DMS53 (cell line): ENCODE data around the gene CLIC3.

Experiments
- DNase-seq: peaks from one replicate; lab custom pipeline; 2025; lab: John Stamatoyannopoulos, UW

CLIC3 gene

DNA sequence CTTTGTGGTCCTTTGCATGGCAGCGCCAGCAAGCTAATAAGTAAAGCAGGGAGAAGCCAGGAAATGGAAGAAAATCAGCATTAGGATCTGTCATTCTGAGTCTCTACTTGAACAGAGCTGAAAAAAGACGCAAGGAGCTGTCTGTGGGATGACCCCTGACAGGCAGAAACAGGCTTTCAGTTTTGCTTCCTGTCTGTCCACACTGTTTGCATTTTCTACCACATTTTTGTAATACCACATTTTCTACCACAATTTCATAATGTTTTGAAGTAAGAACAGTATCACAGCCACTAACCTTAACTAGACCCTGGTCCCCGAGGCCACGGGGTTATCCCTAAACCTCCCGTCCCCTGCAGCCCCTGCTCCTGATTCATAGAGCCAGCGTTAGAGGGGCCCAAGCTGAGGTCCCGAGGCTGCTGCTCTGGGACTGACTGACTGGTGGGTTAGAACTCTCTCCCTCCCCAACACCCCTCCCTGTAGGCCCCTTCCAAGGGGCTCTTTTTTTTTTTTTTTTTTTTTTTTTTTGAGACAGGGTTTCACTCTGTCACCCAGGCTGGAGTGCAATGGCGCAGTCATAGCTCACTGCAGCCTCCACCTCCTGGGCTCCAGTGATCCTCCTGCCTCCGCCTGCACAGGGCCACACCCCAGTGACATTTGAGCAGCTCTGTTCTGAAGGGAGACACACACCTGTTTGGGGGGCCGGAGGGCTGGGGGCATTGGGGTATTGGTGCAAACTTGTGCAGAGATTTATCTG lies 4.0 kb upstream of the CLIC3 start:
- DNase-seq, result no peak

DNA sequence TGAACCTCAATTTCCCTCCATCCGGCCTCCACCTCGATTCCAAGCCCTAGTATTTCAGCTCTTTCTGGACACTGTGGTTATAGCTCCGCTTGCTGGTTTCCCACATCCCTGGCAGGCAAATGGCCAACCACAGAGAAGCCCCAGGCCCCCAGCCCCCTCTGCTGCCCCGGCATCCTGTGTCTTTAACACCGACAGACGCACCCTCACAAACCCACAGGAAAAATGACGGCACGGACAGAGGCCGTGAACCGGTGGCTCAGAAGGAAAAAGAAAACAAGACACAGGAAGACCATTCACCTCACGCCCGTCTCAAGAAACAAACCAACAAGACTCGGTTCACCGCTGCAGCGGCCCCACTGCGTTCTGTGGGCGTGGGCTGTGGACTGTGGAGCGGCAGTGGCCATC lies 1.5 kb upstream of the CLIC3 start:
- DNase-seq, result no peak

DNA sequence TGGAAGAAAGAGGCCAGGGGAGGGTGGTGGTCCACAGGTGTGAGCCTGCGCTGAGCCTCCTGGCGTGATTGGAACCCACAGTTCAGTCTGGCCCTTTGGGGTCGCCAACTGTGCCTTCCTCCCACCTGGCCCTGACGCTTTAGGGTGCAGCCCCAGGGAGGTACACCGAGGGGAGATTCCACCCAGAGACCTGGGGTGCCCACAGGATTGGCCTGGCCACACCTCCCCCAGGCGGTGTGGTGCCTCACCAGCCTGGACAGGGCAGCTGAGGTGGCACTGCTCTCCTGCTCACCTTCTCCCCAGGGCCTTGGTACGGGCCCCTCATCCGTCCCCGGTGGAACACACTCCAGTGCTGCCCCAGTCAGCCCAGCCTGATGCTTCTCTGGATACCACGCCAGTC lies 1.0 kb upstream of the CLIC3 start:
- no peak for DNase-seq

DNA sequence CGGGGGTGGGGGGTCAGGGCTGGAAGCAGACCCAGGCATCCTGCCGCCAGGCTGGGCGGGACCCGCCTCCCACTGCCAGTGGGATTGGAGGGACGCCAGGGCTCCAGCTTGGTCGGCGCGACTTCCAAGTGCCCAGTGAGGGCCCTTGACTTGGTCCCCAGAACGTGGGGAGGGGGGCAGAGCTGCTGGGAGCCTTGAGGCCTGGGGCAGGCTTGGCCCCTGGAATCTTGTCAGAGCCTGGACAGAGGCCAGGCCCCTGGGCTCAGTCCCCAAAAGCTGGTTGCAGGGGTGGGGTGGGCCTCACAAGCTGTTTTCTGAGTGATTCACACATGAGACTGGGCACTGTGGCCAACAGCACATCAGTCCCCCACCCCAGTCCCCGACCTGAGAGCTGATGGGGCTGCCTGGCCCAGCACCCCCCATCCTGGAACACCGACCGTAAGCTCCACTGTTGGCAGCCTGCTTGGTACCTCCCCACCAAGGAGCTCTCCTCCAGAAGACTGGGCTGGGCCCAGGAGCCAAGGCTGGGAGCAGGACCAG lies 526 bp downstream of the CLIC3 start:
- peak; percentile 53 for DNase-seq

DNA sequence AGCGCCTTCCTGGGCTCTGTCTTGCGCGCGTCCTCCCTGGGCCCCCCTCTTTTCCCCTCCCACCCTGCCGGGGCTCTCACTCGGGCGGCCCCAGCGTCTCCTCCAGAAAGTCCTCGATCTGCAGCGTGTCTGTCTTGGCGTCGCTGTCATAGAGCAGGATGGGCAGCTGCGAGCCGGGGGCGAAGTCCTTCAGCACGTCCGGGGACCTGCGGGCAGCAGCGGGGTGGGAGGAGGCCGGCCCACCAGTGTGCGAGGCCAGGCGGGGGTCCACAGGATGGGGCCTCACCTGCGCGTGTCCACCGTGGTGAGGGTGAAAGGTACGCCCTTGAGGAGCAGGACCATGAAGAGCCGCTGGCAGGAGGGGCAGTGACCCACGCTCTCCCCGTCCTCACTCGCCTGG lies 1.0 kb downstream of the CLIC3 start:
- peak; percentile 66 for DNase-seq

DNA sequence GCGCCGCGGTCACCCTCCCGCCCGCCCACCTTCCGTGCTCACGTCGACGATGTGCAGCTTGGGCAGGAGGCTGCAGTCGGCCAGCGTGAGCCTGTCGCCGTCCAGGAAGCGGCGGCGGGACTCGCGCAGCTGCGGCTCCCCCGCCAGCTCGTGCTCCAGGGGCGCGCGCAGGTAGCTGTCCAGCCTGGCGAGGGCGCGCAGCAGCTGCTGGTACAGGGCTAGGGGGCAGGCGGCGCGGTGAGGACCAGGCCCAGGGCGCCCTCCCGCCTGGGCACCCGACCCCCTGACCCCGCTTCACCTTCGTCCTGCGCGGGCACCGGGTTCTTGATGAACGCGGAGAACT lies 1.5 kb downstream of the CLIC3 start:
- DNase-seq, result peak; percentile 82

DNA sequence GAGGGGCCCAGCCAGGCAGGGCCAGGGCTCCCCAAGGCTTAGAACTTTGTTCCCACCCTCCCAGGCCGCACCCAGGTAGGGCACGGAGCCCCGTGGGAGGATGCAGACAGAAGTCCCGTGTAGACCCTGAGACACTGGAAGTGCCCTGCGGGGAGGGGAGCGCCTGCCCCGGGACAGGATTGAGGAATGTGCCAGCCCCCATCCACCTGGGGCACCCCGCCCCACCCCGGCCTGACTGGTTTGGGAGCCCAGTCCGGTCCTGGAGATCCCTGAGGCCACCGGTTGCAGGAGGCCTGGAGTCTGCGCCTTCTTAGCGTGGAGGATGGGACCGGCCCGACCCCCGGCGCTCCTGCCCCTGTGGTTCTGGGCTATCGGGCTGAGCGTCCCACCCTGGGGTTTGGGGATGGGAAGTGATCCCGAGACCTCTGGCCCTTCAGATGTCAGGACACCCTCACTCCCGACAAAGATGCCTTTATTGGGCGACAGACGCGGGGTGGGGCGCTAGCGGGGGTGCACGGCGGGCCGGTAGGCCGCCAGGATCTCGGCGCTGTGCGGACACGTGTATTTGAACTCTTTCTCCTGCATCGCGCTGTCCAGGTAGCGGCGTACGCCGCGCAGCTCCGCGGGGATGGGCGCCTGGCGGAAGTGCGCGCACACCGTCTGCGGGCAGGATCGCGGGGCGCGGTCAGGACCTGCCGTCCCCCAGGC lies 2.0 kb downstream of the CLIC3 start:
- DNase-seq, result no peak

DNA sequence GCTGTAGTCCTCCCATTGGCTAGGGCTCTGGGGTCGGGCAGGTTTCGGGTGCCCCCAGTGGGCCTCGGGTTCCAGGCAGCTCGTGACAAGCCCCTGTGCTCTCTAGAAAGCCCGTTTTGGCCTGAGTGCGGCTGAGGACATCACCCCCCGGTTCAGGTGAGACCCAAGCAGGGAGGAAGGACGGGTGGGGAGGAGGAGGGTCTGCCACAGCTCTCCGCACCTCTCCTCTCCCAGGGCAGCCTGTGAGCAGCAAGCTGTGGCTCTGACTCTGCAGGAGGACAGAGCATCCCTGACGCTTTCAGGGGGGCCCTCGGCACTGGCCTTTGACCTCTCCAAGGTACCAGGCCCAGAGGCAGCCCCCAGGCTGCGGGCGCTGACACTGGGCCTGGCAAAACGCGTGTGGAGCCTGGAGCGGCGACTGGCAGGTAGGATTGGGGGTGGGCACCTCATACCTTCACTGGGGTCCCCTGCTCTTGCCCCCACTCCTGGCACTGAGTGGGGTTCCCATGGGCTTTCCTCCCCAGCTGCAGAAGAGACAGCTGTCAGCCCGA lies 3.5 kb downstream of the CLIC3 start:
- DNase-seq, result no peak

DNA sequence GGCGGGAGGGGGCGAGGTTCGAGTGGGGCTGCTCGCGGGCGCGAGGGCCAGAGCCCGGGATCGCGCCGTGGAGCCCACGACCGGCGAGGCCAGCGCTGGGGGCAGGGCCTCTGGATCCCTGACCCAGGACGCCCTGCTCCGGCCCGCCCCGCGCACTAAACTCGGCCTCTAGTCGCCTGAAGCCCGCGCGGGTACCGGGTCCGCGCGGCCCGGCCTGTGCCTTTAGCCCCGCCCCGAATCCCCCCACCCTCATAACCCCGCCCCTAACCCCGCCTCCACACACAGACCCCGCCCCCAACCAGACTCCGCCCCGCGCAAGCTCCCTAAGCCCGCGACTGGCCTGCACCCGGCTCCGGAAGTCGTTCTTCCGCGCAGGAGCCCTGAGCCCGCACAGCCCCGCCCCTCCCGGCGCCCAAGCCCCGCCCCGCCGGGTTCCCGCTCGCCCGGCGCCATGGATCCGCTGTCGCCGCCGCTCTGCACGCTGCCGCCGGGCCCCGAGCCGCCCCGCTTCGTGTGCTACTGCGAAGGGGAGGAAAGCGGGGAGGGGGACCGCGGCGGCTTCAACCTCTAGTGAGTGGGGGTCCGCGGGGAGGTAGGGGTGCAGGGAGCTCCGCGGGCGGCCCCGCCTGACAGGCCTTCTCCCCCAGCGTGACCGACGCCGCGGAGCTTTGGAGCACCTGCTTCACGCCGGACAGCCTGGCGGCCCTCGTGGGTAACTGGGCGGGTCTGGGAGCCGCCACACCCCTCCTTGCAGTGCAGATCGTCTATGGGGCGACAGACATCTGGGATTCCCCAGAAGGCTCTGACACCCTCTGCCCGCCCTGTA lies 4.2 kb downstream of the CLIC3 start, which contains the start of gene PAXX:
PAXX (plus strand) TSS at position 430 of the 826 bp plus-strand sequence; CDS start at position 452, 22 bp downstream.
- peak; percentile 95 for DNase-seq

DNA sequence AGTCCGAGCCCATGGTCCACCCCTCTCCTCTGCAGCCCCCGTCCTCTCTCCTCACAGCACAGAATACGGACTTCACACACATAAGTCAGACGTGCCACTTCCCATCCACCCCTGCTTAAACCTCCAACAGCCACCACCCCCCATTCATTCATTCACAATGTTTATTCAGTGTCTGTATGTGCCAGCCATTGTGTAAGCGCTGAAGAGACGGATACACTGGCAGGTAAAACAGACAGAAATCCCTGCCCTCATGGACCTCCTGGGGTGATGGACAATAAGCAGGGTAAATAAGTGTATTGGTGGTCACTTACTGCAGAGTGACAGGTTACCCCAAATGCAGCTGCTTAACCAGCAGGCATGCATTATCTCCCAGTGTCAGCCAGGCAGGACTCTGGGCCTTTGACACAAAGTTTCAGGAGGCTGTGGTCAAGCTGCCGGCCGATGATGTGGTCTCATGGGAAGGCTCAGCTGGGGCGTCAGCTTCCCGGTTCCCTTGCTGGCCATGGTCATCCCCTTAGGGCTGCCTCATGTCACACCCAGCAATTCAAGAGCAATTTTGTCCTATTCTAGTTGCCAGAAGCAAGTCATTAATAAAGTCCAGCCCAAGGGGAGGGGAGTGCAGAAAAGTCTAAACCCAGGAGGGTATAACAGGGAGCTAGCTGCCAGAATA lies 6.0 kb downstream of the CLIC3 start:
- no peak for DNase-seq

DNA sequence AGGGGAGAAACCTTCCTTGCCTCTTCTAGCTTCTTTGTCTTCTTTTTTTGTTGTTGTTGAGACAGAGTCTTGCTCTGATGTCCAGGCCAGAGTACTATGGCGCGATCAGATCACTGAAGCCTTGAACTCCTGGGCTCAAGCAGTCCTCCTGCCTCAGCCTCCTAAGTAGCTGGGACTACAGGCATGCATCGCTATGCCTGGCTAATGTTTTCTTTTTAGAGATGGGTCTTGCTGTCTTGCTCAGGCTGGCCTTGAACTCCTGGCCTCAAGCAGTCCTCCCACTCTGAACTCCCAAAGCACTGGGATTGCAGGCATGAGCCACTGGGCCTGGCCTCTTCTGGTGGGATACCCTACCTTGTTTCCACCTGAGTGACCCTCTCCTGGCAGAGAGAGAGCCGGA lies 7.5 kb downstream of the CLIC3 start:
- DNase-seq, result no peak

DNA sequence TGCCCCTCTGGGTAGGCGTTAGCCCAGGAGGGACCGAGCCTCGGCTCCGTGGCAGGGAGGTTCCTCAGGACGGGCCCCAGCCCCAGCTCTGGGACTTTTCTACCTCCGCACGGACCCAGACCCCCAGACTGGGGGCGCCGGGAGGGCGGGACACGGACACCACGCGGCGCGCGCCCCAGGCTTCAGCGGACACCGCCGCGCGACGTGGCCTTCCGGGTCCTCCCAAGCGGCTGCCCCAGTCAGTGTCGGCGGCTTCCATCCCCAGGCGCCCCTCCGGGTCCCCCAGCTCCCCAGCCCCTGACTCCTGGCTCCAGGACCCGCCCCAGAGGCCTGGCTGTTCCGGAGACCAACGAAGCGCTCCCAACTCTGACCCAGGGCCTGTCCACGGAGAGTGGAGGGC lies 10.5 kb downstream of the CLIC3 start:
- DNase-seq, result no peak

DNA sequence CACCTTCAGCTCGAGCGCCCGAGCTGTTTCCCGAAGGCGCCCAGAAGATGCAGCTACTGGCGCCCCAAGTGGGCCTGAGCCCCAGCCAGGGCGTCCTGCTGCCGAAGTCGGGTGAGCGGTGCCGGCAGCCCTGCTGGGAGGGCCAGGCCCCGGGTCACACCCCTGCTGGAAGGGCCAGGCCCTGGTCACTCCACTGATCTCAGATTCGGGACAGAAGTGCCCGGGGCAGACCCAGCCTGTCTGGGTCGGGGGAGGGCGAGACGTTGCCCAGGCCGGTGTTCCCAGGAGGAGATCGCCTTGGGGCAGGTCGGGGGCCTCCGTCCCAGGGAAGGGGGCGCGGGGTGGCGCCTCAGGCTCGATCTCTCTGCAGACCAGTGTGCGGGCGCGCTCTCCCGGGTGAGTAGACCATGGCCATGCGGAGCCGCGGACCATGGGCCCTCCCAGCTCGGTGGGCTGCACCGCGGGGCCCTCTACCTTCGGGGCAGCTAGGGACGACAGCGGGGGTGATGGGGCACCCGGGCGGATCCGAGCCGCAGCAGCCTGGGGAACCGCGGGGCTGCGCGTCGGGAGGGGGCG lies 11.3 kb downstream of the CLIC3 start:
- no peak for DNase-seq

DNA sequence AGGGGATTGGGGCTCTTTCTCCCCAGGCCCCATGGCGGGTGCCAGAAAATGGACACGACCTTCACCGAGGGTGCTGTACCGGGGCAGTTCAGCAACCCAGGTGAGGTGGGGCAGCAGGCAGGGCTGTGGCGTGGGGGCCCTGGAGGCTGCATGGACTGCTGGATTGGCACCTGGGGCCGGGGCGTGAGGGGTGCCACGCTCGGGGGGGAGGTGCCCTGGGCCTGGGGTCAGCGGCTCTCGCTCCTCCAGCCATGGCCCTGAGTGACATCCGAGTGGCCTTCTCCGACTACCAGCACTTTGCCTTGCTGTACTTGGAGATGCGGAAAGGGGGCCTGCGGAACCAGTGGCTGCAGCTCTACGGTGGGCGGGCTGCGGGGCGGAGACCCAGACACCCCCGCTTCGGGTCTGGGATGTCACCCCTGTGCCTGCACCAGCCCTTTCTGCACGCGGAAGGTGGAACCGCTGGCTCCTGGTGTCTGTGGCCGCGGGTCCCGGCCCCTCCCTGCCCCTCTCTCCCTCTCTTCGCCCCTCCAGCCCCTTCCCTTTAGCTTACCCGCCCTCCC lies 11.8 kb downstream of the CLIC3 start:
- no peak for DNase-seq

DNA sequence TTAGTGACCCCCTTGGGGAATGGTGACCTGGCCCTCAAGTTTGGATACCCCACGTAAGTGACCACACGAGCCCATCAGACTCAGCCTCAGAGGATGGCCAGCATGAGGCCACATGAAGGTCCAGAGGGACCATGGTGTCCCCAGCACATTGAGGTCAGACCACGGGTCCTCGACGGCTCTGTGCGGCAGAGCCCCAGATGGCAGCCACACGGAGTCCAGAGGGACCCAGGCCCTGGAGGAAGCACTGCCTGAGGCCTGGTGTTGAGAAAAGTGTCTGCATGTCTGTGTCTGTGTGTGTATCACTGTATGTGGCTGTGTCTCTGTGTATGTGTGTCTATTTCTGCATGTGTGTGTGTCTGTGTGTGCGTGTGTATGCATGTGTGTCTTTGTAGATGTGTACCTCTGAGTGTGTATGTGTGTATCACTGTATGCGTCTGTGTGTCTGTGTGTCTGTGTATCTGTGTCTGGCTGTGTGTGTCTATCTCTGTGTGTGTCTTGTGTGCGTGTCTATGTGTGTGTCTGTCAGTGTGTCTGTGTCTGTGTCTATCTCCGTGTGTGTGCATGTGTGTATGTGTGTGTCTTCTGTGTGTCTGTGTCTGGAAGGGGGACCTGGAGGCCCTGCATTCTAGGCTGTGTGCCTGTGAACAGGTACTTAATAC lies 12.6 kb downstream of the CLIC3 start:
- no peak for DNase-seq

DNA sequence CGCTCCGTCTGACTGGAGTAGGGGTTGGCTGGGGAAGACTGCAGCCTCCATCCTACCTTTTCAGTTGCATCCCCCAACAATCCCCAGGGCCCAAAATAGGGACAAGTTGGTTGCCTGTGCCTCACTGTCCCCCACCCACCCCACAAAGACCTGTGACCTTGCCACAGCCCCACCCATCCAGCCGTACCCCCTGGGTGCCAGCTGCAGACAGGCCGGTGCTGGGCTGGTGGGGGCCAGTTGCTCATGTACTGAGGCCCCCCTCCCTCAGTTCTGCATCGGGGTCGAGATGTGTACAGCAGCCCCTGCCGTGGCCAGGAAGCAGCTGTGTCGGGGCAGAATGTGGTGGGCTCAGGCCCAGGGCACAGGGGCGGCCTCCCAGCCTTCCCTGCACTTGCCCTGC lies 13.2 kb downstream of the CLIC3 start:
- DNase-seq, result no peak

DNA sequence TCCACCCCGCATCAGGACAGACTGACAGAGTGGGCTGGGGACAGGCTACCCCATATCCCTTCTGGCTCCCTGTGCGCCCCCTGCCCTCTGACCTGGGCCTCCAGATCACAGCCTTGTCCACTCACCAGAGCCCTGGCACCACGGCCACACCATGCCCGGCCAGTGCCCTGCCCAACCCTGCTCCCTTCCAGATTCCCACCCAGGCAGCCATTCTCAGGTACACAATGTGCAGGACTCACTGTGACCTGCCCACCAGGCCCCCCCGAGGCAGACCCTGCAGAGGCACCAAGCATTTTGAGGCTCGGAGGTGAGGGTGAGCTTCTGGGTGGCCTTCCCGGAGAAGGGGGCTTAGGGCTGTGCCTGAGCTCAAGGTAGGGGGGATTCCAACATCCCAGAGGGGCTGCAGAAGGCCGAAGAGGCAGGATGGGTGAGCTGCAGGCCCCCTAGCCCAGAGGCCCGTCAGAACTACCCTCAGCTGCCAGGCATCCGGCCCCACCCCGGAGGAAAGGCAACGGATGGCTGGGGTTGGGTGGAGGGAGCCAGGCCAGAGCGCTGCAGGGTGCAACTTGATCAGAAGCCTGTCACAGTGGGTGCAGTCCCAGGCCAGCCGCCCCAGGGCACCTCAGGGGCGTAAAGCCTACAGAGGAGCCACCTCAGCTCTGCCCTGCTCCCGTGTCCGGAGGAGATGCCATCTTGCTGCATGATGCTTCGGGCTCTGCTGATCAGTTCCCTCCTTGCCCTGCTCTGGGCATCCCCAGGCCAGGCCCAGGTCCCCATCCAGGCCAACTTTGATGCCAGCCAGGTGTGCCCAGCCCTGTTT lies 13.9 kb downstream of the CLIC3 start, which contains the start of gene LCNL1:
LCNL1 (plus strand) TSS at position 762 of the 820 bp plus-strand sequence. CDS start 594 bp downstream, outside the sequence.
- DNase-seq, result no peak

DNA sequence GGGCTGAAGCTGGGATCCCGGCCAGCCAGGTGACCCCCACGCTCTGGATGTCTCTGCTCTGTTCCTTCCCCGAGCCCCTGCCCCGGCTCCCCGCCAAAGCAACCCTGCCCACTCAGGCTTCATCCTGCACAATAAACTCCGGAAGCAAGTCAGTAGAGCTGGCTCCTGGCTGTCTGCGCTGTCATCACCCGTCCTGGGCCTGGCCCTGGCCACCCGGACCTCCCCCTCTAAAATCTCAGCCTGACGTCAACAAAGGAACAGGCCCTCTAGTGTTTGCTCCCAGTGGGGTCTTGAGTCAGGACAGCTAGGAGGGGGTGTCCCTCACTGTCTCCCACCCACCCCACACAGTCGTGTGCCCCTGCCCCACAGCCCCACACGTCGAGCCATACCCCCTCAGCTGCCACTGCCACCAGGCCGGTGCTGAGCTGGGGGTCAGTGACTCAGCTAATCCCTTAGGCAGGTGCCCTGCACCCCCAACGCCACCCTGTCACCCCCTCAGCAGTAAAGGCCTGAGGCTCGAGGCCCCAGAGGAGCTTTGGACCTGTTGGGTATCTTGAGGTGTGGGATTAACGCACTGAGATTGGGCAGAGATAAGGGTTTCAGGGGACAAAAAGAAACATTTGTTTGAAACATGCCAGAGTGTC lies 14.7 kb downstream of the CLIC3 start:
- no peak for DNase-seq
